ENCODE measurements around the gene TRIP10.

TRIP10 gene

GRCh38 chr19:6716610-6716970 is 22.9 kb upstream of the TRIP10 start:
- H3K9me3 ChIP-seq (ENCODE audit: insufficient read depth, low read length) = no peaks in the 10 kb centered on the region
- H3K4me3 ChIP-seq (ENCODE audit: insufficient read length, low read depth) = no peak overlapping the region
- peaks cover 8% of the 10 kb centered on the region for H3K4me1 ChIP-seq (ENCODE audit: insufficient read depth, insufficient read length)
- TF ChIP-seq ZNF274 (IDR thresholded peaks at IDR 0.05; ENCODE audit: low read depth, low read length) (no peak), SUZ12 (IDR thresholded peaks at IDR 0.05; ENCODE audit: extremely low read depth, insufficient read depth, insufficient read length) (no peak), YY1 (IDR thresholded peaks at IDR 0.05; ENCODE audit: insufficient read depth, insufficient read length) (no peak)
- DNase-seq (ENCODE audit: low read depth, low spot score) = no peak
- no peak overlapping the region for H3K9ac ChIP-seq (ENCODE audit: insufficient read length, low read depth)
- peaks cover 6% of the 10 kb centered on the region for H3K36me3 ChIP-seq (ENCODE audit: insufficient read depth, insufficient read length, low read length)
- no peaks in the 10 kb centered on the region for H3K27me3 ChIP-seq (ENCODE audit: insufficient read depth, insufficient read length)

GRCh38 chr19:6717036-6717435 is 22.4 kb upstream of the TRIP10 start:
- no peak overlapping the region for H3K4me3 ChIP-seq (ENCODE audit: insufficient read length, low read depth)
- H3K36me3 ChIP-seq (ENCODE audit: insufficient read depth, insufficient read length, low read length) = peaks cover 2% of the 10 kb centered on the region
- no peak overlapping the region for H3K9ac ChIP-seq (ENCODE audit: insufficient read length, low read depth)
- no peaks in the 10 kb centered on the region for H3K27me3 ChIP-seq (ENCODE audit: insufficient read depth, insufficient read length)
- no peak for TF ChIP-seq YY1 (IDR thresholded peaks at IDR 0.05; ENCODE audit: insufficient read depth, insufficient read length)
- TF ChIP-seq ZNF274 (IDR thresholded peaks at IDR 0.05; ENCODE audit: low read depth, low read length) = no peak
- TF ChIP-seq SUZ12 (IDR thresholded peaks at IDR 0.05; ENCODE audit: extremely low read depth, insufficient read depth, insufficient read length) = no peak
- no peaks in the 10 kb centered on the region for H3K9me3 ChIP-seq (ENCODE audit: insufficient read depth, low read length)
- no peak for DNase-seq (ENCODE audit: low read depth, low spot score)
- peaks cover 8% of the 10 kb centered on the region for H3K4me1 ChIP-seq (ENCODE audit: insufficient read depth, insufficient read length)

- no peak overlapping the region for H3K9ac ChIP-seq (ENCODE audit: insufficient read length, low read depth)
Measured at GRCh38 chr19:6717441-6717971, 22.0 kb upstream of the TRIP10 start.

GRCh38 chr19:6718111-6718740 is 21.3 kb upstream of the TRIP10 start:
- DNase-seq (ENCODE audit: low read depth, low spot score) = no peak
- Histone ChIP-seq H3K4me3 (ENCODE audit: insufficient read length, low read depth) (no peak overlapping the region), H3K36me3 (ENCODE audit: insufficient read depth, insufficient read length, low read length) (no peaks in the 10 kb centered on the region), H3K27me3 (ENCODE audit: insufficient read depth, insufficient read length) (no peaks in the 10 kb centered on the region), H3K4me1 (ENCODE audit: insufficient read depth, insufficient read length) (peaks cover 8% of the 10 kb centered on the region), H3K9me3 (ENCODE audit: insufficient read depth, low read length) (no peaks in the 10 kb centered on the region), H3K9ac (ENCODE audit: insufficient read length, low read depth) (no peak overlapping the region)
- TF ChIP-seq SUZ12 (IDR thresholded peaks at IDR 0.05; ENCODE audit: extremely low read depth, insufficient read depth, insufficient read length) (no peak), YY1 (IDR thresholded peaks at IDR 0.05; ENCODE audit: insufficient read depth, insufficient read length) (no peak), ZNF274 (IDR thresholded peaks at IDR 0.05; ENCODE audit: low read depth, low read length) (no peak)

More at GRCh38 chr19:6717441-6717971, 22.0 kb upstream of the TRIP10 start:
- Histone ChIP-seq H3K27me3 (ENCODE audit: insufficient read depth, insufficient read length) (no peaks in the 10 kb centered on the region), H3K9me3 (ENCODE audit: insufficient read depth, low read length) (no peaks in the 10 kb centered on the region), H3K4me1 (ENCODE audit: insufficient read depth, insufficient read length) (peaks cover 8% of the 10 kb centered on the region), H3K4me3 (ENCODE audit: insufficient read length, low read depth) (no peak overlapping the region), H3K36me3 (ENCODE audit: insufficient read depth, insufficient read length, low read length) (no peaks in the 10 kb centered on the region)
- no peak for TF ChIP-seq SUZ12 (IDR thresholded peaks at IDR 0.05; ENCODE audit: extremely low read depth, insufficient read depth, insufficient read length)
- no peak for DNase-seq (ENCODE audit: low read depth, low spot score)

GRCh38 chr19:6718741-6719539 is 20.5 kb upstream of the TRIP10 start:
- Histone ChIP-seq H3K4me3 (ENCODE audit: insufficient read length, low read depth) (no peak overlapping the region), H3K36me3 (ENCODE audit: insufficient read depth, insufficient read length, low read length) (no peaks in the 10 kb centered on the region), H3K4me1 (ENCODE audit: insufficient read depth, insufficient read length) (peaks cover 8% of the 10 kb centered on the region), H3K27me3 (ENCODE audit: insufficient read depth, insufficient read length) (no peaks in the 10 kb centered on the region), H3K9ac (ENCODE audit: insufficient read length, low read depth) (no peak overlapping the region), H3K9me3 (ENCODE audit: insufficient read depth, low read length) (no peaks in the 10 kb centered on the region)
- no peak for DNase-seq (ENCODE audit: low read depth, low spot score)
- TF ChIP-seq YY1 (IDR thresholded peaks at IDR 0.05; ENCODE audit: insufficient read depth, insufficient read length) (no peak), SUZ12 (IDR thresholded peaks at IDR 0.05; ENCODE audit: extremely low read depth, insufficient read depth, insufficient read length) (no peak), ZNF274 (IDR thresholded peaks at IDR 0.05; ENCODE audit: low read depth, low read length) (no peak)

GRCh38 chr19:6719540-6719861 is 20.0 kb upstream of the TRIP10 start:
- H3K4me1 ChIP-seq (ENCODE audit: insufficient read depth, insufficient read length) = peaks cover 6% of the 10 kb centered on the region
- H3K9ac ChIP-seq (ENCODE audit: insufficient read length, low read depth) = no peak overlapping the region
- no peaks in the 10 kb centered on the region for H3K9me3 ChIP-seq (ENCODE audit: insufficient read depth, low read length)
- no peaks in the 10 kb centered on the region for H3K27me3 ChIP-seq (ENCODE audit: insufficient read depth, insufficient read length)
- no peak overlapping the region for H3K4me3 ChIP-seq (ENCODE audit: insufficient read length, low read depth)
- H3K36me3 ChIP-seq (ENCODE audit: insufficient read depth, insufficient read length, low read length) = no peaks in the 10 kb centered on the region
- TF ChIP-seq YY1 (IDR thresholded peaks at IDR 0.05; ENCODE audit: insufficient read depth, insufficient read length) (no peak), ZNF274 (IDR thresholded peaks at IDR 0.05; ENCODE audit: low read depth, low read length) (no peak), SUZ12 (IDR thresholded peaks at IDR 0.05; ENCODE audit: extremely low read depth, insufficient read depth, insufficient read length) (no peak)
- no peak for DNase-seq (ENCODE audit: low read depth, low spot score)

- TF ChIP-seq YY1 (IDR thresholded peaks at IDR 0.05; ENCODE audit: insufficient read depth, insufficient read length) (no peak), SUZ12 (IDR thresholded peaks at IDR 0.05; ENCODE audit: extremely low read depth, insufficient read depth, insufficient read length) (no peak), ZNF274 (IDR thresholded peaks at IDR 0.05; ENCODE audit: low read depth, low read length) (no peak)
- no peaks in the 10 kb centered on the region for H3K9me3 ChIP-seq (ENCODE audit: insufficient read depth, low read length)
- H3K9ac ChIP-seq (ENCODE audit: insufficient read length, low read depth) = no peak overlapping the region
- no peaks in the 10 kb centered on the region for H3K36me3 ChIP-seq (ENCODE audit: insufficient read depth, insufficient read length, low read length)
- DNase-seq (ENCODE audit: low read depth, low spot score) = no peak
- no peaks in the 10 kb centered on the region for H3K27me3 ChIP-seq (ENCODE audit: insufficient read depth, insufficient read length)
- H3K4me3 ChIP-seq (ENCODE audit: insufficient read length, low read depth) = no peak overlapping the region
- H3K4me1 ChIP-seq (ENCODE audit: insufficient read depth, insufficient read length) = peaks cover 10% of the 10 kb centered on the region
Measured at GRCh38 chr19:6719992-6720368, 19.5 kb upstream of the TRIP10 start.
